Measurements from ENCODE around the gene LAD1. TPM values are rescaled to one million over a fixed set of nuclear protein-coding genes. Genes with fewer than 3 reads are reported as not detected.

The LAD1 gene
- total and polyA plus RNA-seq, 8 donors: 11.5 to 37.6 (median 12.0) TPM

DNA sequence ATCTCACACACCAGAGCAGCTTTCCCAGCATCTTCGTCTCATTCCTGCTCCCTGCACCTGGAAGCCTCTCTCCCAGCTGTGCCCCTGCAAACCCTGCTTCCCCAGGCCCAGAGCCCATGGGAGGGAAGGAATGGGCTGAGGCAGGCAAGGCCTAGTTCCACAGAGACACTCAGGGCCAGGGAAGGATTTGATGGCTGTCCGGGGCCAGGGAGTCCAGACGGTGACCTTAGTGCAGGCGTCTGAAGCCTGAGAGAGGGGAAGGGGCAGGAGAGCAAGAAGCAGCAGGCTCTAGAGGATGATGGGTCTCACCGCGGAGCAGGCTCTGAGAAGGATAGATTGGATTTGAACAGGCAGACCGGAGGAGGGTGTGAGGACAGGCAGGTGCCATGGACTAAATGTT is 44.6 kb upstream of the LAD1 start:
- no peak for ATAC-seq
- no peak for DNase-seq
- no peak overlapping the region for H3K4me3 ChIP-seq
- no peaks in the 10 kb centered on the region for H3K36me3 ChIP-seq
- no peaks in the 10 kb centered on the region for H3K27me3 ChIP-seq
- H3K27ac ChIP-seq: no peak overlapping the region
- H3K4me1 ChIP-seq: peaks cover 9 to 11% of the 10 kb centered on the region in 2 donors
- TF ChIP-seq, protein P1, sequence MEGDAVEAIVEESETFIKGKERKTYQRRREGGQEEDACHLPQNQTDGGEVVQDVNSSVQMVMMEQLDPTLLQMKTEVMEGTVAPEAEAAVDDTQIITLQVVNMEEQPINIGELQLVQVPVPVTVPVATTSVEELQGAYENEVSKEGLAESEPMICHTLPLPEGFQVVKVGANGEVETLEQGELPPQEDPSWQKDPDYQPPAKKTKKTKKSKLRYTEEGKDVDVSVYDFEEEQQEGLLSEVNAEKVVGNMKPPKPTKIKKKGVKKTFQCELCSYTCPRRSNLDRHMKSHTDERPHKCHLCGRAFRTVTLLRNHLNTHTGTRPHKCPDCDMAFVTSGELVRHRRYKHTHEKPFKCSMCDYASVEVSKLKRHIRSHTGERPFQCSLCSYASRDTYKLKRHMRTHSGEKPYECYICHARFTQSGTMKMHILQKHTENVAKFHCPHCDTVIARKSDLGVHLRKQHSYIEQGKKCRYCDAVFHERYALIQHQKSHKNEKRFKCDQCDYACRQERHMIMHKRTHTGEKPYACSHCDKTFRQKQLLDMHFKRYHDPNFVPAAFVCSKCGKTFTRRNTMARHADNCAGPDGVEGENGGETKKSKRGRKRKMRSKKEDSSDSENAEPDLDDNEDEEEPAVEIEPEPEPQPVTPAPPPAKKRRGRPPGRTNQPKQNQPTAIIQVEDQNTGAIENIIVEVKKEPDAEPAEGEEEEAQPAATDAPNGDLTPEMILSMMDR (IDR thresholded peaks at IDR 0.05): no peak
- intact Hi-C loops (cut with DNase I): loop anchor here in 1 of 2 donors (10.0 kb wide), 1 partner anchor 71 kb away; no protein-coding TSS in a partner anchor
- H3K9me3 ChIP-seq: no peaks in the 10 kb centered on the region

DNA sequence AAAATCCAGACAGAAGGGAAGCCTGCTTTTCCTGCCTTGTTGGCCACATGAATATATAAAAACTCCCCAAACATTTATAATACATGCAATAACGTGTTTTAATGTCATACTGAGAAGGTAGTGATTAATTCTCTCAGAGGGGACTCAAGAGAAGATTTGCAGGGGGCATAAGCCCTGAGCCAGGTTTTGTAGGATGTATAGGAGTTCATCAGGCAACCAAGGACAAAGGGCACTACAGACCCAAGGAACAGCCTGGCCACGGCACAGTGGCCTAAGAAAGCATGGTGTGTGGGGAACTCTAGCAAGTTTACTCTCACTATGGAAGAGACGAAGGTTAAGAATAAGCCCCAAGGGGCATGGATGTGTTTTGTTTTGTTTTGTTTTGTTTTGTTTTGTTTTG is 37.8 kb upstream of the LAD1 start:
- H3K4me3 ChIP-seq: no peak overlapping the region
- H3K27me3 ChIP-seq: no peaks in the 10 kb centered on the region
- intact Hi-C loops (cut with DNase I): no loop called here
- H3K9me3 ChIP-seq: no peaks in the 10 kb centered on the region
- no peak overlapping the region for H3K27ac ChIP-seq
- no peak for ATAC-seq
- TF ChIP-seq, protein P1 (IDR thresholded peaks at IDR 0.05): no peak
- DNase-seq: no peak
- H3K4me1 ChIP-seq: peaks cover 0 to 9% of the 10 kb centered on the region in 2 donors
- no peaks in the 10 kb centered on the region for H3K36me3 ChIP-seq

DNA sequence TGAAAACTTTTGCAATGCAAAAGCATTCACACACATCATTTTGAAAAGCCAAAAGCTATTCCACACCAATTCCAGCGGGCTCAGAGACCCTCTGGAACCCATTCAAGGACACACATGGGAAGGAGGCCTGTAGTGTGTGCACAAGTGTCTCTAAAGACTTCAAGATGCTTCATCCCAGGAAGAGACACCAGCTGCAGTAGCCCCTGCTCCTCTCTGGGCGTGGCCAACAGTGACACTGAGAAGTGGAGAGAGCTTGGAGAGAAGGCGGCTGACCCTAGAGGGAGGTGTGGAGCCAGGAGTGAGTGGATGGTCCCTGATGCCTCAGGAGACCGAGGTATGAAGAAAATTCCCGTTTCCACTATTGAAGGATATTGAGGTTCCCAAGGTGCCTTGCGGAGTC is 37.3 kb upstream of the LAD1 start:
- H3K27ac ChIP-seq: no peak overlapping the region

DNA sequence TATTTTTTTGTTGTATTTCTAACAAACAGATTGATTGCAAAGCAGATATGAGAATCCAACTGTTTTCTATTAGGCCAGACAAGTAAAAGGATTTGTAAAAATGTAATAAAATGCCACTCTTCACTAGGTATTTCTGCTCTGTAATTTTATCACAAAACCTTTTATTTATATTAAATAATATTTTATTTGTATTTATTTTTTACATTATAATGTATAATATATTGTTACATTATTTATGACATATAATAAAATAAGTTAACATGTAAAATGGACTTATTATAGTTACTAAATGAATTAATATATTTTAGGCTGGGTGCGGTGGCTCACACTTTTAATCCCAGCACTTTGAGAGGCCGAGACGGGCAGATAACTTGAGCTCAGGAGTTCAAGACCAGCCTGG is 35.1 kb upstream of the LAD1 start:
- intact Hi-C loops (cut with DNase I): no loop called here
- DNase-seq (no peak), ATAC-seq (no peak)
- Histone ChIP-seq H3K4me1 (peaks cover 0 to 9% of the 10 kb centered on the region in 2 donors), H3K9me3 (no peaks in the 10 kb centered on the region), H3K36me3 (no peaks in the 10 kb centered on the region), H3K4me3 (no peak overlapping the region), H3K27me3 (no peaks in the 10 kb centered on the region), H3K27ac (no peak overlapping the region)
- TF ChIP-seq, protein P1 (IDR thresholded peaks at IDR 0.05): no peak

More for the DNA sequence above, 37.3 kb upstream of the LAD1 start:
- TF ChIP-seq, protein P1 (IDR thresholded peaks at IDR 0.05): no peak
- peaks cover 0 to 9% of the 10 kb centered on the region in 2 donors for H3K4me1 ChIP-seq
- peak in 1 of 4 donors; percentile 36 for DNase-seq
- H3K9me3 ChIP-seq: no peaks in the 10 kb centered on the region
- H3K27me3 ChIP-seq: no peaks in the 10 kb centered on the region
- intact Hi-C loops (cut with DNase I): no loop called here
- H3K36me3 ChIP-seq: no peaks in the 10 kb centered on the region
- H3K4me3 ChIP-seq: no peak overlapping the region
- peak; percentile 26 for ATAC-seq

DNA sequence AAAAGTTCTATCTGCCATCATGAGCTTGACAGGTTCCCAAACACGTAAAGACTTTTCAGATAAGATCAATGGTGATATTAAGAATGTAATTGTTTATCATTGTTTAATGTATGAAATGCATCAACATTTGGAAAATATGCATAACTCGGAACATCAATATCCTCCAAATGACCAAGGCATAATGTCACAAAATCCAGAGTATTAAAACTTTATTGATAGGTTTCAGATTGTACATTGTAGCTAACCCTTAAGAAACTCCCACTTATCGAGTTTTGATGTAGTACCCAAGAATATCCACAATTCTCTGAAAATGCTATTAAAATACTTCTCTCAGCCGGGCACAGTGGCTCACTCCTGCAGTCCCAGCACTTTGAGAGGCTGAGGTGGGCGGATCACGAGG is 34.5 kb upstream of the LAD1 start:
- intact Hi-C loops (cut with DNase I): no loop called here
- Histone ChIP-seq H3K4me1 (peaks cover 0 to 9% of the 10 kb centered on the region in 2 donors), H3K9me3 (no peaks in the 10 kb centered on the region), H3K27ac (no peak overlapping the region), H3K36me3 (no peaks in the 10 kb centered on the region), H3K27me3 (no peaks in the 10 kb centered on the region), H3K4me3 (no peak overlapping the region)
- TF ChIP-seq, protein P1 (IDR thresholded peaks at IDR 0.05): no peak
- ATAC-seq (no peak), DNase-seq (no peak)

All from left lung (tissue), 10 donors.